Fibroblast of skin of abdomen (primary cell): ENCODE measurements around the gene TFPT.

Experiments used
- DNase-seq: peaks from one replicate; pipeline ENCODE4 v3.0.0-alpha.2; 2013

TFPT gene

GRCh38 chr19:54069470-54069869, 46.0 kb downstream of the TFPT start:
- no peak for DNase-seq

DNA sequence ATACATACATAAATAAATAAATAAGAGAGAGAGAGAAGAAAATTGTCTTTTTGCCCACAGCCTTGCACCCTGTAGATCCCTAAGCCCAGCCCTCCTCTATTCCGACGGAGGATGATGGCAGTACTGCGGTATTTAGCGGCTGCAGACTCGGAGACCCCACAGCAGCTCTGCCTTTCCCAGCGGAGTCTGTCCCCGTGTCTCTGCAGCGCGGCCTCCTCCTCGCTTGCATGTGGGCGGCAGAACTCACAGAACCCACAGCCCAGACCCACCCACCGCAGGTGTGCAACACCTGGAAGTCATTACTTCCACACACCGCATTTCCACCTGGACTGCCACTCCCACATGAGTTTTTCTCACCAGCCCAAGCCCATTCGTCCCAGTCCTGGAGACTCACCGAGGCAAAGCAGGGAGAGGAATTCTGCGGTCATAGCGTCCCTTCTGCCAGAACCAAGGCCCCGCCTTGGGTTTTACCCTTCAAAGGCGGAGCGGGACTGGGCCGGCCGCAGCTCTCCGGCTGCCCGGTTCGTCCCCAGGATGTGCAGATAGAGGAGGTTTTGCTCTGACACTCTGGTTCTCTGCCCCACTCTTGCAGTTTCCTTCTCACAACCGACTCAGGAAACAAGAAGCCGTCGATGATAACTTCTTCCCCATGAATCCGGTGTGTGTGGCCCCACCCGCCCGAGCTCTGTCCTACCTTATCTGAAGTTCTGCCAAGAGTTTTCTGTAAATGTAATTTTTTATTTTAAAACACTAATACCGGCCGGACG, 51.9 kb downstream of the TFPT start, which contains the start of gene VSTM1:
VSTM1 (minus strand) TSS at position 548 of the 767 bp plus-strand sequence; CDS start at position 428, 120 bp downstream.
- no peak for DNase-seq

GRCh38 chr19:54062643-54063042, 52.8 kb downstream of the TFPT start:
- no peak for DNase-seq
